ENCODE results near the gene FIGLA. TPM values are rescaled to one million over a fixed set of nuclear protein-coding genes. Genes with fewer than 3 reads are reported as not detected.
A peak's percentile ranks its signal among the peaks of the same experiment; 100 is the strongest.

The FIGLA gene
- total RNA-seq, 2 donors from 2014 or later: not detected

GRCh38 chr2:70738159-70738558 lies 52.3 kb downstream of the FIGLA start:
- TF ChIP-seq CTCF (IDR thresholded peaks at IDR 0.05): no peak
- Histone ChIP-seq H3K27ac (no peak overlapping the region), H3K4me3 (no peak overlapping the region), H3K4me1 (no peaks in the 10 kb centered on the region), H3K9me3 (peaks cover 0 to 14% of the 10 kb centered on the region in 2 donors), H3K27me3 (no peaks in the 10 kb centered on the region), H3K36me3 (no peaks in the 10 kb centered on the region)
- DNase-seq (ENCODE audit: low spot score): no peak

GRCh38 chr2:70735071-70735470 lies 55.4 kb downstream of the FIGLA start:
- Histone ChIP-seq H3K27ac (no peak overlapping the region), H3K9me3 (peaks cover 0 to 7% of the 10 kb centered on the region in 2 donors), H3K4me1 (no peaks in the 10 kb centered on the region), H3K4me3 (no peak overlapping the region), H3K27me3 (no peaks in the 10 kb centered on the region), H3K36me3 (no peaks in the 10 kb centered on the region)
- no peak for TF ChIP-seq CTCF (IDR thresholded peaks at IDR 0.05)
- no peak for DNase-seq (ENCODE audit: low spot score)

GRCh38 chr2:70733646-70734180 lies 56.7 kb downstream of the FIGLA start:
- peak; percentile 32 for DNase-seq (ENCODE audit: low spot score)
- TF ChIP-seq CTCF (IDR thresholded peaks at IDR 0.05): no peak
- Histone ChIP-seq H3K9me3 (no peaks in the 10 kb centered on the region), H3K4me3 (no peak overlapping the region), H3K27me3 (no peaks in the 10 kb centered on the region), H3K36me3 (no peaks in the 10 kb centered on the region), H3K4me1 (no peaks in the 10 kb centered on the region), H3K27ac (no peak overlapping the region)

GRCh38 chr2:70732766-70733645 lies 57.4 kb downstream of the FIGLA start:
- peak; percentile 23 for DNase-seq (ENCODE audit: low spot score)
- no peak for TF ChIP-seq CTCF (IDR thresholded peaks at IDR 0.05)
- H3K27ac ChIP-seq: no peak overlapping the region
- no peaks in the 10 kb centered on the region for H3K9me3 ChIP-seq
- no peaks in the 10 kb centered on the region for H3K4me1 ChIP-seq
- H3K36me3 ChIP-seq: no peaks in the 10 kb centered on the region
- H3K4me3 ChIP-seq: no peak overlapping the region
- no peaks in the 10 kb centered on the region for H3K27me3 ChIP-seq

- no peaks in the 10 kb centered on the region for H3K4me1 ChIP-seq
- TF ChIP-seq CTCF (IDR thresholded peaks at IDR 0.05): no peak
Measured at GRCh38 chr2:70730730-70731129, 59.7 kb downstream of the FIGLA start.

More at GRCh38 chr2:70730730-70731129, 59.7 kb downstream of the FIGLA start:
- H3K27ac ChIP-seq: no peak overlapping the region
- H3K36me3 ChIP-seq: no peaks in the 10 kb centered on the region
- no peak overlapping the region for H3K4me3 ChIP-seq
- no peak for DNase-seq (ENCODE audit: low spot score)
- no peaks in the 10 kb centered on the region for H3K9me3 ChIP-seq
- H3K27me3 ChIP-seq: no peaks in the 10 kb centered on the region
